Measurements from ENCODE around the gene POU5F2. TPM values are rescaled to one million over a fixed set of nuclear protein-coding genes. Genes with fewer than 3 reads are reported as not detected.

POU5F2 gene
- total and polyA plus RNA-seq, 2 of the 4 experiments (the other 2 are of a cell fraction) = 0.02 to 1.1 TPM

DNA sequence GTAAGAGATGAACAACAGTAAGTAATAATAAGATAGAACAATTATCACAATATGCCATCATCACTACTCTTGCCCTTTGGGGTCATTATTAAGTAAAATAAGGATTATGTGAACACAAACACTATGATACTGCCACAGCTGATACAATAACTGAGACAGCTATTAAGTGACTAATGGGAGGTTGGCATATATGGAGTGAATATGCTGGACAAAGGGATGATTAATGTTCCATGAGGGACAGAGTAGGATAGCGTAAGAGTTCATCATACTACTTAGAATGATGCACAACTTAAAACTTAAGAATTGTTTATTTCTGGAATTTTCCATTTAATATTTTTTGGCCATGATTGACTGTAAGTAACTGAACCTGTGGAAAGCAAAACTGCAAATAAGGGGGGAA, 16.6 kb downstream of the POU5F2 start:
- peaks cover 2% of the 10 kb centered on the region for H3K4me1 ChIP-seq (ENCODE audit: control insufficient read depth, insufficient read depth, low read length)
- no peak overlapping the region for H3K4ac ChIP-seq (ENCODE audit: low read depth, low read length)
- ATAC-seq (ENCODE audit: low read depth) (no peak), DNase-seq (no peak)
- H2AFZ ChIP-seq (replicated peaks; ENCODE audit: low read length, poor library complexity) = no peak overlapping the region
- ChIA-PET CTCF (no interaction called here), POLR2A (ENCODE audit: unreplicated experiment) (no interaction called here)
- H3K9ac ChIP-seq (ENCODE audit: low read depth, low read length) = no peak overlapping the region
- no peak overlapping the region for H3K18ac ChIP-seq (ENCODE audit: low read depth, low read length)
- no peak overlapping the region for H2BK20ac ChIP-seq (ENCODE audit: low read depth, low read length)
- H3K79me1 ChIP-seq (ENCODE audit: low read depth in 1 of 2, low read length in 2 of 2) = no peaks in the 10 kb centered on the region
- no peak overlapping the region for H4K5ac ChIP-seq (ENCODE audit: low read depth, low read length)
- no peak overlapping the region for H3K14ac ChIP-seq (replicated peaks; ENCODE audit: low read depth, low read length)
- no peak overlapping the region for H3K4me2 ChIP-seq (ENCODE audit: low read depth, low read length)
- H3K56ac ChIP-seq (ENCODE audit: extremely low read depth, insufficient read depth, low read length) = no peak overlapping the region
- no peak overlapping the region for H2BK15ac ChIP-seq (ENCODE audit: low read depth, low read length)
- no peaks in the 10 kb centered on the region for H4K20me1 ChIP-seq (ENCODE audit: insufficient read depth, low read length)
- no peak overlapping the region for H2AK5ac ChIP-seq (ENCODE audit: low read depth, low read length)
- no TSS peak for BruUV-seq (replicated peaks)
- dilution Hi-C loops (cut with HindIII; ENCODE audit: low sequenced_read_pairs, unreplicated experiment) (no loop called here), in situ Hi-C loops (cut with MboI; ENCODE audit: low sequenced_read_pairs) (no loop called here), intact Hi-C loops (cut with micrococcal nuclease) (loop anchor here (5.0 kb wide), 1 partner anchor 102 kb away; no protein-coding TSS in a partner anchor)
- WGBS, 2 experiments (ENCODE audit: extremely low coverage in 2 of 2, insufficient read length in 1 of 2) = no CpG with 5 or more reads among the region's 1 CpG
- H3K9me1 ChIP-seq (ENCODE audit: insufficient read depth, low read length) = no peaks in the 10 kb centered on the region
- no peak overlapping the region for H3K4me3 ChIP-seq (ENCODE audit: insufficient read depth, low read depth, low read length)
- H3K23ac ChIP-seq (ENCODE audit: low read depth, low read length) = no peak overlapping the region
- no peak overlapping the region for H3K27ac ChIP-seq (ENCODE audit: insufficient read depth, low read length)
- no peak overlapping the region for H2AK9ac ChIP-seq (replicated peaks; ENCODE audit: low read depth, low read length, poor library complexity)
- no peaks in the 10 kb centered on the region for H3K36me3 ChIP-seq (ENCODE audit: control insufficient read depth, insufficient read depth, low read length)
- H2BK120ac ChIP-seq (ENCODE audit: low read depth, low read length) = no peak overlapping the region
- no peak overlapping the region for H2BK5ac ChIP-seq (ENCODE audit: low read depth, low read length, poor library complexity, severe bottlenecking)
- TF ChIP-seq MXI1 (IDR thresholded peaks at IDR 0.05; ENCODE audit: borderline replicate concordance, low read depth, low read length) (no peak), CHD1 (IDR thresholded peaks at IDR 0.05; ENCODE audit: low read depth, low read length) (no peak), SMC3 (IDR thresholded peaks at IDR 0.05; ENCODE audit: low read depth, low read length) (no peak), CEBPB (IDR thresholded peaks at IDR 0.05; ENCODE audit: low read depth, low read length) (no peak), NFE2L2 (IDR thresholded peaks at IDR 0.05; ENCODE audit: low read depth, low read length) (no peak), FOS (IDR thresholded peaks at IDR 0.05; ENCODE audit: low read depth, low read length) (no peak), POLR2A (IDR thresholded peaks at IDR 0.05; ENCODE audit: low read depth, low read length) (no peak), USF2 (IDR thresholded peaks at IDR 0.05; ENCODE audit: low read depth, low read length) (no peak), CTCF (conservative IDR thresholded peaks at IDR 0.05; ENCODE audit: low read depth, low read length) (no peak), RFX5 (IDR thresholded peaks at IDR 0.05; ENCODE audit: low read depth, low read length) (no peak), RCOR1 (IDR thresholded peaks at IDR 0.05; ENCODE audit: insufficient replicate concordance, low read length) (no peak), BHLHE40 (IDR thresholded peaks at IDR 0.05; ENCODE audit: low read depth, low read length) (no peak)
- no peak overlapping the region for H4K8ac ChIP-seq (ENCODE audit: low read depth in 2 of 2, low read length in 2 of 2)
- H3K9me3 ChIP-seq (ENCODE audit: control insufficient read depth, insufficient read depth, low read length) = no peaks in the 10 kb centered on the region
- H3K27me3 ChIP-seq (ENCODE audit: control insufficient read depth, insufficient read depth, low read length) = no peaks in the 10 kb centered on the region
- no peak overlapping the region for H4K91ac ChIP-seq (ENCODE audit: insufficient read depth, low read depth, low read length)

All from IMR-90 (cell line).